HS-27A (cell line): ENCODE results near the gene FSTL4.
"Not testable (repeated sequence)": the region's sequence is repeated elsewhere in the genome, so short reads cannot be mapped to it uniquely, and the experiment has no call there.

Experiments used
- DNase-seq: peaks from one replicate; pipeline ENCODE4 v3.0.0-alpha.2; 2012; ENCODE audit warnings: low read depth, missing footprints

The FSTL4 gene

GRCh38 chr5:133222040-133222439, 390.3 kb downstream of the FSTL4 start:
- no peak for DNase-seq

DNA sequence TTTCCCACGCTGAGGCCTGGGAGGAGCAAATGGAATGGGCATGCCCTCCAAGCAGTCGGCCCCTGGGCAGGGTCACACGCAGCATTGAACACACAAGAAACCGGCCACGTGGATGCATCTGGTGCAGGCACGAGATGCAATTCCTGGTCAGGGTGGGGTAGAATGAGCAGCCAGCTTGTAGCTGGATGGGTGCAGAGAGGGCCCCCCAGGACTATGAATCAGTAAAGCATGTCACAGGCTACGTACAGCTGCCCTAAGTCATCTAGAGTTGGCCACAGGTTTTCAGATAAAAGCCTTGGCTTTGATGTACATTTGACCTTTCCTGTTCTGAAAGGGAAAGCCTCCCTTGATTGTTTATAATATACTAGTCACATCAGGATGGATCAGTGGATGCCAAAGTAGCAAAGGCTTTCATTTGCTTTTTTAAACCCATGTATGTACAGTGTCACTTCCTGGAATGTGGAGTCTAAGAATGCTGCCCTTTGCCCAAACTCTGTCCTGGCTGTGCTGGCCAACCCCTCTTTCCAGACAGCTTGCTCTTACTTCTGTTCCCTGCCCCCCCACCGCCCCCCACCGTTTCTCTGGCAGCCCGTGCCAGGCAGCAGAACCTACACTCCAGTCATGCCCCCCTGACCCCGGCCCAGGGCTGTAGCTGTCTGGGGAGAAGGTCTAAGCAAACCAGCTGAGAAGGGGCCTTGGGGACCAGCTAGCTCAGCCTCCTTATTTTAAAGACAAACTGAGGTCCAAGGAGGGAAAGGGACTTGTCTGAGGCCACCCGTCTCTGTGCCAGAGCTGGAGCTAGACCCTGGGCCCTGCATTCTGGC, 391.3 kb downstream of the FSTL4 start:
- DNase-seq, result no peak

- no peak for DNase-seq
Observed at GRCh38 chr5:133219296-133219695, 393.0 kb downstream of the FSTL4 start.

DNA sequence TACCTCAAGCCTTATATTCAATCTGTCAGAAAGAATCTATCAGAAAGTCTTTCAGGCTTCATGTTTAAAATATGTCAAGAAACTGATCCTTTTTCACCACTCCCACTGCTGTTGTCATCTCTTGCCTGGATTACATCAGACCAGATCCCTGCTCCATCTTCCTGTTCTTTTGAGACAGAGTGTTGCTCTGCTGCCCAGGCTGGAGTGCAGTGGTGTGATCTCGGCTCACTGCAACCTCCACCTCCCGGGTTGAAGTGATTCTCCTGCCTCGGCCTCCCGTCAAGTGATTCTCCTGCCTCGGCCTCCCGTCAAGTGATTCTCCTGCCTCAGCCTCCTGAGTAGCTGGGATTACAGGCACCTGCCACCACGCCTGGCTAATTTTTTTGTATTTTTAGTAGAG, 396.2 kb downstream of the FSTL4 start:
- DNase-seq, result not testable (repeated sequence)

DNA sequence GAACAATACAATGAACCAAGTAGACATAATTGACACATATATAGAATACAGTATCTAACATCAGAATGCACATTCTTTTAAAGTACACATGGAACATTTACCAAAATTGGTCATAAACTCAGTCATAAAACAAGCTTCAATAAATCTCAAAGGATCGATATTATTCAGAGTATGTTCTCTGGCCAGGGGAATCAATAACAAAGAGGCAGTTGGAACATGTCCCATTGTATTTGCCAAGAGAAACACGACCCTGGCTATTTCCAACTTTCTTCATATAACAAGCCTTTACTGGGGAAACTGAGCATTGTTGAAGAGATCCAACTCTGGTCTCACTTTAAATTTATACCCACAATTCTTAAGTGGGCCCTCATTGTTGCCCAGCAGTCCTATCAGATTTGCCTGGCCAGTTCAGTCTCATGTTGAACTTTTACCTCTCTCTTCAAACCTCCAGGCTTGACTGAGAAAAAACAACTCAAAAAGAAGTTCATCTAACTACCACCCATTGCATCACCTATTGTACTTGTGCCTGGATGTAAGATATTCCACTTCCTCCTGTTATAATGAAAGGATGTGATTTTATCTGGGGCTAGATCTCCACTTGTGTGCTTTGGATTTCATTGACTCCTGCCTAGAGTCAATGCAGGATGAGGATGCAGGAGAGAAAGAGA, 398.1 kb downstream of the FSTL4 start:
- DNase-seq, result no peak

DNA sequence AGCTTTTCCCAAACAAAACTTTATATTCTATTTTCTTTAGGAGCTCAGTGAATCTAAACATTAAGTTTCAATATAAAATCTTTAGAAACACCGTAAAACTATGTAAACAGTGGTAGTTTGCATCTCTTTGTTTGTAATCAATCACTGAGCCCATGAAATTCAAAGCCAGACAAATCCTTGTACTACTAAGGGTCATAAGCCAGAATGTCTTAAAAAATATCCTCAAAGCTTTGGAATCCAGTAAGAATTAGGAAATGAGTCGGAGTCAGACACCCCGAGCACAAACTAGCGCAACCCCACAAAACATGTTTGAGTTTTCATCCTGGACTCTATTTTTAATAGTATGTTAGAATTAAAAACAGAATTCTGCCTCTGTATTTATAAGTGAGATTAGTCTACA, 406.7 kb downstream of the FSTL4 start:
- no peak for DNase-seq

DNA sequence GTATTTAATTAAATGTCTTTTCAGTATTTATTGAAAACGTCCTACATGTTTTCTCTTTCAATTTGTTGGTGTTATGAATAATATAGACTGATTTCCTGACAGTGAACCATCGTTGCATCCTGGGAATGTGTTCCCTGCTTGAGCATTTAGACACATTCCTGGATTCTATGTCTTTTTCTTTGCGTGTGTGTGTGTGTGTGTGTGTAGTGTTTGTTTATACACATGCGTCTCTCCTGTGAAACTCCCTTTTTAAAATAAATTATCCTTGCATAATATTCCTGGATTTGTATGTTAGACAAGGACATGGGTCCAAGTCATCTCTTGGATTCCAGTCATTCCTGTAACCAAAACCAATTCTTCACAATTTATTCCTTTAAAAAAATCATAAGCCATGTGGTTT, 407.1 kb downstream of the FSTL4 start:
- DNase-seq, result no peak

GRCh38 chr5:133203317-133204305, 408.7 kb downstream of the FSTL4 start:
- DNase-seq, result no peak

GRCh38 chr5:133202066-133202665, 410.2 kb downstream of the FSTL4 start:
- no peak for DNase-seq

GRCh38 chr5:133201310-133201709, 411.0 kb downstream of the FSTL4 start:
- no peak for DNase-seq

DNA sequence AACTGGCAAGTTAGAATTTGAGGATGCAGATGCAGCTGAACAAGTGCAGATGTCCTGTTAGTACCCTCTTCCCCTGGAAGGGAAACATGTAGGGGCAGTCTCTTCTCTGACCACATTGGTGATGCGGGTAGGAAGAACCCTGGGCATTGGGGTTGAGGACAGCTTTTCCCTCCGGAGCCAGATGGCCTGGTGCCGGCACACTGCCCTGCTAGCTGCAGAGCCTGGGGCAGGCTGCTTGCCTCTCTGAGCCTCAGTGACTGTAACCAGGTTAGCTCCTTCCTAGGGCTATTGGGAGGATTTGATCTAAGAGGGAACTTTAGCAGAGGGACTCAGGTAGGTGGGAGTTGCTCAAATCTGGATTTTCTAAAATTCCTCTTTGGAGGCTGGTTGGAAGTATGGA, 412.1 kb downstream of the FSTL4 start:
- no peak for DNase-seq

DNA sequence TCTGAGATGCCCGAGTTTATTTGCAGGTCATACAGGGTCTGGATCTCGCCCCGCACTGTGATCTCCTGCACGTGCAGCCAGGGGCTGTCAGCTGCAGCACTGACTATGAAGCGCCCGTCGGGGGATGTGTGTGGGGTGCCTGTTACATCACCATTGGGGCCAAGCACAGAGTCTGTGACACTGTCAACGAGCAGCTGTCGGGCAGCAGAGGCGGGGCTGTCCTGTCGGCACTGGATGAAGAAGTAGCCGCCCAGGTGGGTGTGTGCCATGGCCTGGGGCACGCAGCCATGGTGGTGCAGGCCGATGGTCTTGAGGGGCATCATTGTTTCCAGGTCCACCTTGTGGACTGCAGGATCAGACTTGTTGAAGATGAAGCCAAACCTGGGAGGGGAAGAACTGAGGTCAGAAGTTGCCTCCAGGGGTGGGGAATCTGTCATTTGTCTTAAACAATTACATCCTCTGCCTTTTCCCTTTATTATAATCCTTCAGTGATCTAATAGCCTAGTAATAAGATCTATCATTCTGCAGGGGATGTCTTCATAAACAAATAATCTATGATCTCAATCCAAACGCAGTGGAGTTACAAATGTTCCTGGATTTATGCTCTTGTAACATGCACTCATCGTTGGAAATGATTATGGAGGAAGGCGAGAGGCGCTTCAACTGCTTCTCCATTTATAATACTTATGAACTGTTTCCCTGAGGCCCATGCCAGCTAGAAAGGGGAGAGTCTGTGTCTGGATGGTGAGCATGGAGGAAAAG, 412.7 kb downstream of the FSTL4 start:
- DNase-seq, result no peak

DNA sequence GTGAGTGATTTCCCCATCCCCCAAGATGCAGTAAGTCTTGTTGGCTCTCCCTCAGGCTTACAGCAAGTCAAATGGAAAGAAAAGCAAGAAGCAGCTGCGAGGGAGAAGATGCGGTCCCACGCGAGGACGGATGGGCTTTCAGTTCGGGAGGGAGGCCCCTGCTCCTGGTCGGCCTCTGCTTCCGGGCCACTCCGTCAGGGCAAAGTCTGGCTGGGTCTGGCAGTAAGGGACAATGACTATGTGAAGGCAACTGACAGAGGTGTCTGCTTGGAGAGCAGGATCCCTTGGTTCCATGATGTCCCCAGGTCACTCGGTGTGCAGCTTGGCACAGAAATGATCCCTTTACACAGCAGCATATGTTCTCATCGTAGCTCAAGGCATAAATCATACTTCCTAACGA, 413.8 kb downstream of the FSTL4 start:
- DNase-seq, result no peak

DNA sequence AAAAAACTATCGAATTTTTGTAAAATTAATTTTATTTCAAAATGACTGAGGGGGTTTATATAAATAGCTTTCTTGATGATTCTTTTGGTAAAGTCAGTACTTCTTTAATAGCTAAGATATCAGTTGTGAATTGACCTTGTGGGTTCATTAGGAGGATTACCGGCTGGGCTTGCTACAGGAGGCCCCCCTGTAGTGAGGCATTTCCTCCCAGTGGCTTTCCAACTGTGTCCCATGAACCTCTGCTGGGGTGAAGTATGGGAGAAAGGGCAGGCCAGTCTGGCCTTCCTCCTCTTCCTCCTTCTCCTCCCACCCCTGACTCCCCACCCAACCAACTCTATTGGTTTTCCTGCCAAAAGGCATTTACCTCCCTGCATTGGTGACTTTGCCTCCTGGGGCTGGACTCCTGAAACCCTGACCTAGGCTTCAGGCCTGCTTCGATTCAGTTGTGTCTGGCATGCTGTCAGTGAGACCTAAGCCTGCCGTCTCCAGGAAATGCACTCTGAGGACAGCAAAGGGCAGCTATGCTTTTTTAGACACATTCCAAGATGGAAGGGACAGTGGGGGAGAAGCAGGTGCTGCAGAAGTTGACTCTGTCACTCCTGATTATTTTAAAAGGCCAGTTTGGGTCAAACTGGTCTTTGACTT, 415.8 kb downstream of the FSTL4 start:
- no peak for DNase-seq

DNA sequence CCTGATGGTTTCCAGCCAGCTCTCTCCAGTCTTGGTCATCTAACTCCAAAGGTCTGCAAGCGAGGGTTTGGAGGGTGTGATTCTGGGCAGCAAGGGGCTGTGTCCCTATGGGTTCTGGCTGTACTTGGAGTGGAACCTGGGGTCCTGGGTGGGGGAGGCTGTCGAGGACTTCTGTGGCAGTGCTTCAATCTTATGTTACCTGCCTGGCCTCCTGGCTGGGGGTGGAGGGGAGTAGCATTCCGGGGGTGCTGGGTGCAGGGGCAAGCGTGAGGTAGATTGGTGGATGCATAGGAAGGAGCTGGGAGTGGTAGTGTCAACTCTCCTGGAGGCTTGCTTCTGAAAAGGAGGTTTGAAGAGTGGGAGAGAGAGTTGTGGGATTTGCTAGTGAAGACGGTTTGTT, 417.1 kb downstream of the FSTL4 start:
- no peak for DNase-seq

DNA sequence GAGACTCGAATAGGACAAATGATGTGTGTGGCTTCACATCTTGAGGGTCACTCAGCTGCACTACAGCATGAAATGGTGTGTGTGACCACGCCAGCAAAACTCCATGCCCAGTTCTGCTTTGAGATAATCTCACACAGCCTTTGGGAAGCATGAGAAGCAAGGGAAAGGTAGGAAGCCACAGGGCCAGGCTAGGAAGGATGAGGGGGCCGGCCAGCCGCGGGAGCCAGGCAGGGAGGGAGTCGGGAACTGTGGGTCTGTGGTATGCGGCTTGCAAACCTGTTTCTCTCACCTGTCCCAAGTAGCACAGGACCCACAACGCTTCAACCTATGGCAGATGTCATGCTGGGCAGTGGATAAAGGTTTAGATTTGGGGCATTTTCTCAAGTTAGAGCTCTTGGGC, 418.5 kb downstream of the FSTL4 start:
- DNase-seq, result no peak

DNA sequence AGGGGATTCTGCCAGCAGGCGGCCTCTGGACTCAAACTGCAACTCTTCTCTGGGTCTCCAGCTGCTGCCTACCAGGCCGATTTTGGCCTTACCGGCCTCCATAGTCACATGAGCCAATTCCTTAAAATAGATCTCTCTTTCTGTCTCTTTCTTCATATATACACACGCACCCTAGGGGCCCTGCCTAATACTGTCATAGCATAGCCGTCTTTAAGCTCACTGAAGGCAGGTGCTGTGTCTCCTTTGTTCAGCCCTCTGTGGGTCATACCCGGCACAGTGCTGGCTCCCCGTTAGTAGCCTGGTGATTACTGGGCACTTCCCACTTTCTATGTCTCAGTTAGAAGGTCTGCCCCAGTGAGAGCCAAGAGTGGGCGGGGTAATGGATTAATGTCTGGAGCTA, 419.6 kb downstream of the FSTL4 start:
- no peak for DNase-seq

DNA sequence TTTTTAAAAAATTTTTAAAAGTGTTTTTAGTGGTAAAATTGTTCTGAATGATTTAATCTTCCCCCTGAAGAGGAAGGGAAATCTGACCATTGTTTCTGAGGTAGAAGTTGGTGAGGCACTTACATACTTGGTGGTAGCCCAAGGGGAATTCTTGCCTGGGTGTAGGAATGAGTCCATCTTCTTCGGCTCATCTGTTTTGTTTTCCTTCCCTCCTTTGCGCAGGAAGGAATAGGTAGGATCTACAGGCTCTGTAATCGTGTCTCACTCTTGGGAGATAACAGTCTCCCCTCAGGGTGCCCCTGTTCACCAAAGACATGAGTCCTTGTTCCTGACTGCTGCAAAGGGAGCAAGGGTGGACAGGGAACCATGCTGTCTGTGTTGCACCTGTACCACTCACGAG, 422.5 kb downstream of the FSTL4 start:
- no peak for DNase-seq

DNA sequence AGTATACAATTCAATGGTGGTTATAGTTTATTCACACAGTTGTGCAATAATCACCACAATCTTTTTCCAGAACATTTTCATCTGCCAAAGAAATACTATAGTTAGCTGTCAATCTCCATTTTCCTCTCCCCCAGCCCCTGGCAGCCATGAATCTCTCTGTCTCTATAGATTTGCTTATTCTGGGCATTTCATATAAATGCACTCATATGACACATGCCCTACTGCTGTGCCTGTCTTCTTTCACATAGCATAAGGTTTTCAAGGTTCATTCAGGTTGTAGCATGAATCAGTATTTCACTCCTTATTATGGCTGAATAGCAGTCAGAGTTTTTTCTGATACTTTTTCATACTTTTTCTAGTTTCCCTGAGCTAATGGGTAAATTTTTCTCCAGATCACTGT, 432.9 kb downstream of the FSTL4 start:
- DNase-seq, result no peak

GRCh38 chr5:133170756-133171387, 441.5 kb downstream of the FSTL4 start:
- DNase-seq, result not testable (repeated sequence)
